22Rv1 (cell line): ENCODE data around the gene ATP1B2.

Experiments used
- H3K27ac ChIP-seq: fragments of 450-650 bp; 2 replicates; pipeline ENCODE4 v1.5.1; 2017
- CTCF ChIP-seq: fragments of 450-650 bp; IDR thresholded peaks from 2 replicates; pipeline ENCODE4 v1.5.1; 2017; ENCODE audit warnings: mild to moderate bottlenecking
- ZFX ChIP-seq: fragments of 450-650 bp; IDR thresholded peaks from 2 replicates; pipeline ENCODE4 v1.6.1; 2017; ENCODE audit warnings: antibody characterized with exemption, borderline replicate concordance

The ATP1B2 gene

GRCh38 chr17:7702776-7703175 lies 52.0 kb downstream of the ATP1B2 start:
- no peak for TF ChIP-seq CTCF
- TF ChIP-seq ZFX, result no peak
- peak overlapping the region; percentile 41; the same call in 1 of the 2 replicates for H3K27ac ChIP-seq

GRCh38 chr17:7703584-7704479 lies 53.1 kb downstream of the ATP1B2 start:
- no peak for TF ChIP-seq ZFX
- TF ChIP-seq CTCF, result no peak
- H3K27ac ChIP-seq, result peak overlapping the region; percentile 41; the same call in 1 of the 2 replicates

GRCh38 chr17:7704601-7705268 lies 54.0 kb downstream of the ATP1B2 start, which contains the start of gene EFNB3:
TSS of gene EFNB3 (plus strand) at chr17:7705202. CDS start at chr17:7705599, 397 bp downstream.
- H3K27ac ChIP-seq, result peak within 1 kb of the TSS; percentile 41
- TF ChIP-seq CTCF, result no peak

GRCh38 chr17:7705269-7706255 lies 54.8 kb downstream of the ATP1B2 start:
- H3K27ac ChIP-seq, result peak overlapping the region; percentile 41; the same call in 1 of the 2 replicates
- TF ChIP-seq CTCF (no peak), ZFX (no peak)

GRCh38 chr17:7706631-7707354 lies 56.1 kb downstream of the ATP1B2 start:
- H3K27ac ChIP-seq, result no peak overlapping the region
- no peak for TF ChIP-seq CTCF
- no peak for TF ChIP-seq ZFX
